ENCODE measurements around the gene LAMTOR3. TPM values are rescaled to one million over a fixed set of nuclear protein-coding genes. Genes with fewer than 3 reads are reported as not detected.
A peak's percentile ranks its signal among the peaks of the same experiment; 100 is the strongest.
"Not testable (repeated sequence)": the region's sequence is repeated elsewhere in the genome, so short reads cannot be mapped to it uniquely, and the experiment has no call there.

LAMTOR3 gene
- polyA plus RNA-seq, 2 donors: 49.4 to 76.2 TPM

DNA sequence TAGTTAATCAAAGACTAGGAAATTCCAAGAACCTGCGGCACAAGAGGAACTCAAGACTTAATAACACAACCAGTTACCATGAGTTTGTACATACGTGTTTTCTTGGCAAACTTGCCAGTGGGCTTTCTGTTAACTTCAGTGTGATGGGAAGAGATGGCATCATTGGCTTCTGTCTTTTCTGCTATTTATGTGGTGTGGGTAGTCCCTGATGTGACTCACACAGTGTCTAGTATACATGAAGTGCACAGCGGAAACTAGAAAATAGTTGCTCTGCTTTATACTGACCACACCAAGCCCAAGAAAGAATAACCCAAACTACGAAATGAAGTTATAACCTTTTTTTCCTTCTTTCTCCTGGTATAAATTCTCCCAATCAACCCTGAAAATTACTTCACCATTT, 53.1 kb downstream of the LAMTOR3 start:
- peaks cover 0 to 3% of the 10 kb centered on the region in 2 donors for H3K4me1 ChIP-seq (ENCODE audit: control insufficient read depth in 2 of 2, insufficient read depth in 2 of 2, low read length in 1 of 2)
- no peaks in the 10 kb centered on the region for H3K27me3 ChIP-seq (ENCODE audit: control insufficient read depth in 1 of 2, insufficient read depth in 2 of 2, low read length in 2 of 2)
- H3K9me3 ChIP-seq (ENCODE audit: control insufficient read depth in 2 of 2, insufficient read depth in 1 of 2, low read depth in 1 of 2, low read length in 1 of 2): no peaks in the 10 kb centered on the region
- 85% methylated on average over 4 of the region's 4 CpGs for WGBS, 2 donors
- H3K27ac ChIP-seq (ENCODE audit: low read depth in 2 of 2, low read length in 1 of 2): no peak overlapping the region
- peaks cover 0 to 10% of the 10 kb centered on the region in 2 donors for H3K36me3 ChIP-seq (ENCODE audit: control insufficient read depth in 2 of 2, insufficient read depth in 2 of 2, low read length in 1 of 2)
- no peak overlapping the region for H3K4me3 ChIP-seq (ENCODE audit: low read depth in 1 of 2, low read length in 2 of 2)

GRCh38 chr4:99838927-99839326, 55.3 kb downstream of the LAMTOR3 start:
- H3K4me3 ChIP-seq (ENCODE audit: low read depth in 1 of 2, low read length in 2 of 2): no peak overlapping the region
- peaks cover 0 to 3% of the 10 kb centered on the region in 2 donors for H3K4me1 ChIP-seq (ENCODE audit: control insufficient read depth in 2 of 2, insufficient read depth in 2 of 2, low read length in 1 of 2)
- H3K27ac ChIP-seq (ENCODE audit: low read depth in 2 of 2, low read length in 1 of 2): no peak overlapping the region
- WGBS, 2 donors: 62 to 75% methylated on average over 2 of the region's 2 CpGs
- no peaks in the 10 kb centered on the region for H3K27me3 ChIP-seq (ENCODE audit: control insufficient read depth in 1 of 2, insufficient read depth in 2 of 2, low read length in 2 of 2)
- H3K9me3 ChIP-seq (ENCODE audit: control insufficient read depth in 2 of 2, insufficient read depth in 1 of 2, low read depth in 1 of 2, low read length in 1 of 2): no peaks in the 10 kb centered on the region
- peaks cover 0 to 11% of the 10 kb centered on the region in 2 donors for H3K36me3 ChIP-seq (ENCODE audit: control insufficient read depth in 2 of 2, insufficient read depth in 2 of 2, low read length in 1 of 2)

DNA sequence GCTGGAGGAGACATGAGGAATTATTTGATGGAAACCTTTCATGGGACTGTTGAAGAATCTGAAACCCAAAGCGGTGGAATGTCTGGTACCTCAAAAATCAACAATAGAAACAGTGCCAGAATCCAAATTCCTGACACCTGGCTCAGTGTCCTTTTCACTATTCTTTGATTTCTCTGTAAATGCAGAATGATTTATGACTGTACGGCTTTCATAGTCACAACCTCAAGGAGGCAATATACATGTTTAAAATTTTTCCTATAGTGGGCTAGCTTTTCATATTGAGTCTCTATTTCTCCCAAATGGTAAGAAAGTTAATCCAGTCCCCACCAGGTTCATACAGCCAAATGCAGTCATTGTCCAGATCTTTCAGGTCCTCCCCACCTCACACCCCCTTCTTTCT, 58.3 kb downstream of the LAMTOR3 start:
- no peak overlapping the region for H3K4me3 ChIP-seq (ENCODE audit: low read depth in 1 of 2, low read length in 2 of 2)
- H3K36me3 ChIP-seq (ENCODE audit: control insufficient read depth in 2 of 2, insufficient read depth in 2 of 2, low read length in 1 of 2): peaks cover 0 to 8% of the 10 kb centered on the region in 2 donors
- no peak overlapping the region for H3K27ac ChIP-seq (ENCODE audit: low read depth in 2 of 2, low read length in 1 of 2)
- peaks cover 0 to 3% of the 10 kb centered on the region in 2 donors for H3K4me1 ChIP-seq (ENCODE audit: control insufficient read depth in 2 of 2, insufficient read depth in 2 of 2, low read length in 1 of 2)
- H3K9me3 ChIP-seq (ENCODE audit: control insufficient read depth in 2 of 2, insufficient read depth in 1 of 2, low read depth in 1 of 2, low read length in 1 of 2): no peaks in the 10 kb centered on the region
- H3K27me3 ChIP-seq (ENCODE audit: control insufficient read depth in 1 of 2, insufficient read depth in 2 of 2, low read length in 2 of 2): no peaks in the 10 kb centered on the region
- WGBS, 2 donors: 93% methylated on average over 2 of the region's 2 CpGs

GRCh38 chr4:99834569-99834968, 59.7 kb downstream of the LAMTOR3 start:
- peaks cover 0 to 8% of the 10 kb centered on the region in 2 donors for H3K36me3 ChIP-seq (ENCODE audit: control insufficient read depth in 2 of 2, insufficient read depth in 2 of 2, low read length in 1 of 2)
- WGBS, 2 donors: 96 to 98% methylated on average over 7 of the region's 7 CpGs
- no peaks in the 10 kb centered on the region for H3K9me3 ChIP-seq (ENCODE audit: control insufficient read depth in 2 of 2, insufficient read depth in 1 of 2, low read depth in 1 of 2, low read length in 1 of 2)
- H3K27me3 ChIP-seq (ENCODE audit: control insufficient read depth in 1 of 2, insufficient read depth in 2 of 2, low read length in 2 of 2): no peaks in the 10 kb centered on the region
- H3K4me3 ChIP-seq (ENCODE audit: low read depth in 1 of 2, low read length in 2 of 2): no peak overlapping the region
- H3K27ac ChIP-seq (ENCODE audit: low read depth in 2 of 2, low read length in 1 of 2): no peak overlapping the region
- peaks cover 0 to 3% of the 10 kb centered on the region in 2 donors for H3K4me1 ChIP-seq (ENCODE audit: control insufficient read depth in 2 of 2, insufficient read depth in 2 of 2, low read length in 1 of 2)

- no peak overlapping the region for H3K4me3 ChIP-seq (ENCODE audit: low read depth in 1 of 2, low read length in 2 of 2)
- no peaks in the 10 kb centered on the region for H3K27me3 ChIP-seq (ENCODE audit: control insufficient read depth in 1 of 2, insufficient read depth in 2 of 2, low read length in 2 of 2)
- peaks cover 0 to 8% of the 10 kb centered on the region in 2 donors for H3K36me3 ChIP-seq (ENCODE audit: control insufficient read depth in 2 of 2, insufficient read depth in 2 of 2, low read length in 1 of 2)
- WGBS, 2 donors: 64 to 71% methylated on average over 5 of the region's 5 CpGs
- peaks cover 0 to 3% of the 10 kb centered on the region in 2 donors for H3K4me1 ChIP-seq (ENCODE audit: control insufficient read depth in 2 of 2, insufficient read depth in 2 of 2, low read length in 1 of 2)
- no peaks in the 10 kb centered on the region for H3K9me3 ChIP-seq (ENCODE audit: control insufficient read depth in 2 of 2, insufficient read depth in 1 of 2, low read depth in 1 of 2, low read length in 1 of 2)
- peak overlapping the region in 1 of 2 donors; percentile 53 for H3K27ac ChIP-seq (ENCODE audit: low read depth in 2 of 2, low read length in 1 of 2)
These were observed 60.5 kb downstream of the LAMTOR3 start for GRCh38 chr4:99833756-99834155.

DNA sequence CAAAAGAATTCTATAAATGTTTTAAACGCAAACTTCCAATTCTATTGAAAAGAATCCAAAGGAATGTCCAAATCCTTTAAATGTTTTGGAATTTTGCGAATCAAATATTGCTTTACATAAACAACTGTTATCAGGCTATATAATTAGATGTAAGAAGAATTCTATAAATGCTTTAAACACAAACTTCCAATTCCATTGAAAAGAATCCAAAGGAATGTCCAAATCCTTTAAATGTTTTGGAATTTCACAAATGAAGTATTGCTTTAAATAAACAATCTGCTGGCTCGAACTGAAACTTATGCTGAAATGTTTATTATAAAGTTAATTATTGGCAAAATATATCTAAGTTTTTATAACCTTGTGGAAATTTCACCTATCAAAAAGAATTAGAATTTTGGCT, 61.5 kb downstream of the LAMTOR3 start:
- Histone ChIP-seq H3K4me3 (ENCODE audit: low read depth in 1 of 2, low read length in 2 of 2) (no peak overlapping the region), H3K36me3 (ENCODE audit: control insufficient read depth in 2 of 2, insufficient read depth in 2 of 2, low read length in 1 of 2) (peaks cover 0 to 8% of the 10 kb centered on the region in 2 donors), H3K27ac (ENCODE audit: low read depth in 2 of 2, low read length in 1 of 2) (no peak overlapping the region), H3K9me3 (ENCODE audit: control insufficient read depth in 2 of 2, insufficient read depth in 1 of 2, low read depth in 1 of 2, low read length in 1 of 2) (no peaks in the 10 kb centered on the region), H3K4me1 (ENCODE audit: control insufficient read depth in 2 of 2, insufficient read depth in 2 of 2, low read length in 1 of 2) (no peaks in the 10 kb centered on the region), H3K27me3 (ENCODE audit: control insufficient read depth in 1 of 2, insufficient read depth in 2 of 2, low read length in 2 of 2) (no peaks in the 10 kb centered on the region)
- 50 to 56% methylated on average over 3 of the region's 3 CpGs for WGBS, 2 donors

DNA sequence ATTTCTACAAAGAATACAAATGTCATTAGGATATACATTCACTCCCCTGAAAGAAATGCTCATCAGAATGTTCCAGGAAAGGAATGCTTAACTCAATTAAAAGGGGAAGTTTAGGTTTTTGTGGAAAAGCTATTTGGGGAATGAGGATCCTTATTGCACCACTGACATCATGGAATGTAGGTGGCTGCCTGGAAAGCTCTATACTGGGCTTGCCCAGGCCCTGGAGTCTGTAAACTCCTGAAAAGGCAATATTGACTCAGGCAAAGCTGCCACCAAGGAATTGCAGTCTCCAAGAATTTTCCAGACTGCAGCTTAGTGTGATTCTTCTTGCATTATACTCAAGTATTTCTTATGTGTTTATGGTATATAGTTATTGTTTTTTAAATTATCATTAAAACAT, 61.9 kb downstream of the LAMTOR3 start:
- H3K36me3 ChIP-seq (ENCODE audit: control insufficient read depth in 2 of 2, insufficient read depth in 2 of 2, low read length in 1 of 2): peaks cover 0 to 8% of the 10 kb centered on the region in 2 donors
- H3K4me1 ChIP-seq (ENCODE audit: control insufficient read depth in 2 of 2, insufficient read depth in 2 of 2, low read length in 1 of 2): no peaks in the 10 kb centered on the region
- no peak overlapping the region for H3K27ac ChIP-seq (ENCODE audit: low read depth in 2 of 2, low read length in 1 of 2)
- no peak overlapping the region for H3K4me3 ChIP-seq (ENCODE audit: low read depth in 1 of 2, low read length in 2 of 2)
- no peaks in the 10 kb centered on the region for H3K9me3 ChIP-seq (ENCODE audit: control insufficient read depth in 2 of 2, insufficient read depth in 1 of 2, low read depth in 1 of 2, low read length in 1 of 2)
- no peaks in the 10 kb centered on the region for H3K27me3 ChIP-seq (ENCODE audit: control insufficient read depth in 1 of 2, insufficient read depth in 2 of 2, low read length in 2 of 2)

DNA sequence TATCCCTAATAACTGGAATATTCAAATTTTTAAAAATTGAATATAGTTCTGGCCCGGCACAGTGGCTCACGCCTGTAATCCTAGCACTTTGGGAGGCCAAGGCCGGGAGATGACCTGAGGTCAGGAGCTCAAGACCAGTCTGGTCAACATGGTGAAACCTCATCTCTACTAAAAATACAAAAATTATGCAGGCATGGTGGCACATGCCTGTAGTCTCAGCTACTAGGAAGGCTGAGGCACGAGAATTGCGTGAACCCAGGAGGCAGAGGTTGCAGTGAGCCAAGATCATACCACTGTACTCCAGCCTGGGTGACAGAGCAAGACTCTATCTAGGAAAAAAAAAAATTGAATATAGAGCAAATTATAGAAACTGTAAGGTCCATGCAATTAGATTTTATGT, 64.2 kb downstream of the LAMTOR3 start:
- not testable (repeated sequence) for H3K4me1 ChIP-seq (ENCODE audit: control insufficient read depth in 2 of 2, insufficient read depth in 2 of 2, low read length in 1 of 2); H3K27me3 ChIP-seq (ENCODE audit: control insufficient read depth in 1 of 2, insufficient read depth in 2 of 2, low read length in 2 of 2); H3K36me3 ChIP-seq (ENCODE audit: control insufficient read depth in 2 of 2, insufficient read depth in 2 of 2, low read length in 1 of 2); H3K27ac ChIP-seq (ENCODE audit: low read depth in 2 of 2, low read length in 1 of 2); H3K4me3 ChIP-seq (ENCODE audit: low read depth in 1 of 2, low read length in 2 of 2); H3K9me3 ChIP-seq (ENCODE audit: control insufficient read depth in 2 of 2, insufficient read depth in 1 of 2, low read depth in 1 of 2, low read length in 1 of 2)
- WGBS, 2 donors: 86 to 95% methylated on average over 5 of the region's 5 CpGs

DNA sequence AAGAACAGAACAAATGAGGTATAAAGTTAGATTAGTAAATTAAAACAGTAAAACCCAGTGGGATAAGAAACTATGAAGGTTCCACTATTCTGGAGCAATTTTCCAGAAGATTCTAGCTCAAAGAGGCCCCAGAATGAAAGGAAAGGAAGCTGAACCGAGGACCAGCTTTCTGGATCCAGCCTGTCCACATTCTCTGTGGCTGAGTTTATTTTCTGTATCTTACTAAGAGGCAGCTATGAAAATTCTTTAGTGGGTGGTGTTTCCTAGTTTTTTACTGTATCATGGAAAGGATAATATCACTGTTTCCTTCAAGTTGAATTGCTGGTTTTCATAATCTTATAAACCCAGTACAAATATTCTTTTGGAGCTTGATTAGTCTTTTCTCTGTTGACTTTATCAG, 65.8 kb downstream of the LAMTOR3 start:
- no peaks in the 10 kb centered on the region for H3K9me3 ChIP-seq (ENCODE audit: control insufficient read depth in 2 of 2, insufficient read depth in 1 of 2, low read depth in 1 of 2, low read length in 1 of 2)
- H3K4me1 ChIP-seq (ENCODE audit: control insufficient read depth in 2 of 2, insufficient read depth in 2 of 2, low read length in 1 of 2): peaks cover 0 to 2% of the 10 kb centered on the region in 2 donors
- no peak overlapping the region for H3K4me3 ChIP-seq (ENCODE audit: low read depth in 1 of 2, low read length in 2 of 2)
- H3K27me3 ChIP-seq (ENCODE audit: control insufficient read depth in 1 of 2, insufficient read depth in 2 of 2, low read length in 2 of 2): no peaks in the 10 kb centered on the region
- H3K27ac ChIP-seq (ENCODE audit: low read depth in 2 of 2, low read length in 1 of 2): no peak overlapping the region
- WGBS, 2 donors: 32 to 56% methylated on average over 1 of the region's 1 CpG
- H3K36me3 ChIP-seq (ENCODE audit: control insufficient read depth in 2 of 2, insufficient read depth in 2 of 2, low read length in 1 of 2): no peaks in the 10 kb centered on the region

Data from esophagus (tissue), 2 donors.